ENCODE results near the gene NUP214.
"Not testable (repeated sequence)": the region's sequence is repeated elsewhere in the genome, so short reads cannot be mapped to it uniquely, and the experiment has no call there.

Gene NUP214

DNA sequence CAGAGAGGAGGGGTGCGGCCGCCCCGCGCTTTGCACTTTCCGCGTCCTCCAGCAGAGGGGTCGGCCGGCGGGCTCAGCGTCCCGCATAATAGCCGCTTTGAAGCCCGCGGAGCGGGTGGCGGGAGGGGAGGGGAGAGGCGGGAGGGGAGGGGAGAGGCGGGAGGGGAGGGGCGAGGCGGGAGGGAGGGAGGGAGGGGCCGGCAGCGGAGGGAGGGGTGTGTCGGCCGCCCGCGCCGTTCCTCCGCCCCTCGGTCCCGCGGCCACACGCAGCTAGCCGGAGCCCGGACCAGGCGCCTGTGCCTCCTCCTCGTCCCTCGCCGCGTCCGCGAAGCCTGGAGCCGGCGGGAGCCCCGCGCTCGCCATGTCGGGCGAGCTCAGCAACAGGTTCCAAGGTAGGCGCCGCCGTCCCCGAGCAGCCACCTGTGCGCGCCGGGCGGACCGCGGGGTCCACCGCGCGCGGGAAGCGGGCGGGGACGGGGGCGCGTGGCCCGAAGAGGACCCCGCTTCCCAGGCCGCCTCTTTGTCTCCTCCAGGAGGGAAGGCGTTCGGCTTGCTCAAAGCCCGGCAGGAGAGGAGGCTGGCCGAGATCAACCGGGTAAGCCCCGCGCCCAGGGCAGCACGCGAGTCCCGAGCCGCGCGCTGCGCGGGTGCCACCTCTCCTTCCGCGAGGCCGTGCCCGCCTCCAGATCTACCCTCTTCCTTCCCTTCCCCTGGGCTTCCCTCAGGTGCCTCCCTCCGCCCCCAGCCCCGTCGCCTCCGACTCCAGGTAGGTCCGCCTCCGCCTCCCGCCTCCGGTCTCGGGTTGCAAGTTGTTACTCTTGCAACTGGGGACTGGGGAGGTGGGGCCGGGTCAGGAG lies 28.9 kb upstream of the NUP214 start, which contains the start of gene AIF1L:
Gene AIF1L (plus strand): TSS at position 263 of the 857 bp plus-strand sequence. CDS start 99 bp downstream, at position 362.
- no peak for DNase-seq (ENCODE audit: low read depth in 2 of 2)

GRCh38 chr9:131097126-131097947 lies 28.0 kb upstream of the NUP214 start:
- no peak for DNase-seq (ENCODE audit: low read depth in 2 of 2)

- no peak for DNase-seq (ENCODE audit: low read depth in 2 of 2)
Measured at GRCh38 chr9:131097948-131098278, 27.5 kb upstream of the NUP214 start.

- no peak for DNase-seq (ENCODE audit: low read depth in 2 of 2)
Measured at GRCh38 chr9:131098391-131099101, 26.8 kb upstream of the NUP214 start.

DNA sequence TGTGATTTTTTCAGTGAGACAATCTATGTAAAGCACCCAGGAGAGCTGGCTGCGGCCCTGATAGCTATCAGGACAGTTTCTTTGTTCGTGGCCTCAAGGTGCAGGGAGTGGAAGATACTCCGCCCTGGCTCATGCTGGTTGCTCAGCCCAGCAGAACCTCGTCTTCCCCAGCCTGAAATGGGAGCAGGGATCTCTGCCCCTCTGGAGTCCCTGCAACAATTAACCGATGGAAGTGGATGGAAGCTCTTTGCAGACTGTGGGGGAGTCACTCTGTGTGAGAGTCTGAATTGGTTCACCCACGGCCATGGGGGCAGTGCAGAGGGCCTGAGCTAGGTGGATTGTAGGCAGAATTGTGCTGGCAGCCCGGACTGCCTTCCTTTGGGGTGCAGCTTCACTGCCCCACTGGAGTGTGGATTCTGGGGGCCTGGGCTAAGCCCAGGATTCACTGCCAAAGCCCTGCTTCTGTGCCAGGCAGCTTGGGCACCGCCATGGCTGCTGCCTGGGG lies 26.2 kb upstream of the NUP214 start:
- no peak for DNase-seq (ENCODE audit: low read depth in 2 of 2)

- not testable (repeated sequence) for DNase-seq (ENCODE audit: low read depth in 2 of 2)
Measured at GRCh38 chr9:131099845-131100244, 25.5 kb upstream of the NUP214 start.

DNA sequence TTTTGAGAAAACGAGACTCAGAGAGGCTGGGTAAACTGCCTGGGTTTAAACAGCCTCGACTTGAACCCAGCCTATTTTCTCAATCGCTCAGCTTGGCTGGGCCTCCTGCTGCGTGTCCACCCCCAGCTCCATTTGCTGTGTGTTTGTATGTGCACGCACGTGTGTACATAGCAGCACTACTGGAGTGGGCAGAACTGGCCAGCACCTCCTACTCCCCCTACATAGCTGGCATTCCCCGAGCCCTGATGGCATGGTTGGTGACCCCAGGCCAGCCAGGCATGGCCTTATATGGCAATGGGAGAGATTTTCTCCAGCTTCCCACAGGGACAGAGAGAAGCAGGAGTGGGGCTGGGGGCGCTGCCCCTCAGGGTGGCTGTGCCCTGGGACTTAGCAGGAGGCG lies 24.9 kb upstream of the NUP214 start:
- no peak for DNase-seq (ENCODE audit: low read depth in 2 of 2)

DNA sequence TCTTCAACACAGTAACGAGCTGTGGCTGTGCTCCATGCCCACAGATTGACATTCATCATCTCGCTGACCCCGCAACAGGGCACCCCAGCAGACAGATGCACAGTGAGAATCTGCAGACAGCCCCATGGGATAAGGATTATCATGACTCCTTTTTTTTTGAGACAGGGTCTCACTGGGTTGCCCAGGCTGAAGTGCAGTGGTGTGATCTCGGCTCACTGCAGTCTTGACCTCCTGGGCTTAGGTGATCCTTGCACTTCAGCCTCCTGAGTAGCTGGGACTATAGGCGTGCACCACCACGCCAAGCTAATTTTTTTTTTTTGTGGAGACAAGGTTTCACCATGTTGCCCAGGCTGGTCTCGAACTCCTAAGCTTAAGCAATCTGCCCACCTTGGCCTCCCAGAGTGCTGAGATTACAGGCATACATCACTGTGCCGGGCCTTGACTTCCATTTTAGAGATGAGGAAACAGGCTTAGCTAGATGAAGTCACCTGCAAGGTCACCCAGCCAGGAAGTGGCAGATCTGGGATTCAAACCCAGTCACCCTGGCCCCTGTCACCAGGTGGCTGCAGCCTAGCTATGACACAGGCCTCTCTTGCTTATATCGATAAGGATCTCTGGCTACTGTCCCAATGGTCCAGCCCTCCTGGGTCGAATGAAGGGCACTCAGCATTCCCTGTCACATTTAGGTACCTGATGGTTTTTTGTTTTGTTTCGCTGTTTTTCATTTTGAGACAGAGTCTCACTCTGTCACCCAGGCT lies 24.0 kb upstream of the NUP214 start:
- no peak for DNase-seq (ENCODE audit: low read depth in 2 of 2)

DNA sequence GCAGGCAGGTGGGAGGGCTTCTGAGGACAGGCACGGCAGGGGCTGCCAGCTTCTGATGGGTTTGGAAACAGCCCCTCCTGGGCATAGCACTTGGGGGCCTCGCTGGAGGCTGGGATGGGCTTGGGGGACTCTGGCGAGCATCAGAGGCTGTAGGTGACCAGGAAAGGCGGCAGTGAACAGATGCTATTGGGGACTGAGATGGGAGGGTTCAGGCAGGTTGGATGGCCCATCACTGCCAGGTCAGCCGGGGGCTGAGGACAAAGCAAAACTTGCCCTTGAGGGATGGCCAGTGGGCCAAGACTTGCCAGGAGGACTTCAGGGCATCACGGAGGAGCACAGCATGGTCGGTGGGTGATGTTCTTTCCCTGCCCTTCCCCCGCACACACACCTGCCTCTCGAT lies 22.4 kb upstream of the NUP214 start:
- DNase-seq (ENCODE audit: low read depth in 2 of 2) = no peak

DNA sequence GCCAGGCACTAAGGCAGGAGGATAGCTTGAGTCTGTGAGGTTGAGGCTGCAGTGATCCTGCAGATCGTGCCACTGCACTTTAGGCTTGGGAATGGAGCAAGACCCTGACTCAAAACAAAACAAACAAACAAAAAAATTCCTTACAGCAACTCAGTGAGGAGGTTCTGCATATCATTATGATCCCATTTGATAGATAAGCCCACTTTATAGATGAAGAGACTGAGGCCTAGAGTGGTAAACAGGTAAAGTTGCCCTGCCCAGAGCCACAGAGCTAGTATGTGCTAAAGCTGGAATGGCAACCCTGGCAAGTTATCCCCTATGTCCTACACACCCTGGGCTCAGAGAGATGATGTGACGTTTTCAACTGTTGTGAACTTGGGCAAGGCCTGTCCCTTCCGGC lies 21.9 kb upstream of the NUP214 start:
- no peak for DNase-seq (ENCODE audit: low read depth in 2 of 2)

DNA sequence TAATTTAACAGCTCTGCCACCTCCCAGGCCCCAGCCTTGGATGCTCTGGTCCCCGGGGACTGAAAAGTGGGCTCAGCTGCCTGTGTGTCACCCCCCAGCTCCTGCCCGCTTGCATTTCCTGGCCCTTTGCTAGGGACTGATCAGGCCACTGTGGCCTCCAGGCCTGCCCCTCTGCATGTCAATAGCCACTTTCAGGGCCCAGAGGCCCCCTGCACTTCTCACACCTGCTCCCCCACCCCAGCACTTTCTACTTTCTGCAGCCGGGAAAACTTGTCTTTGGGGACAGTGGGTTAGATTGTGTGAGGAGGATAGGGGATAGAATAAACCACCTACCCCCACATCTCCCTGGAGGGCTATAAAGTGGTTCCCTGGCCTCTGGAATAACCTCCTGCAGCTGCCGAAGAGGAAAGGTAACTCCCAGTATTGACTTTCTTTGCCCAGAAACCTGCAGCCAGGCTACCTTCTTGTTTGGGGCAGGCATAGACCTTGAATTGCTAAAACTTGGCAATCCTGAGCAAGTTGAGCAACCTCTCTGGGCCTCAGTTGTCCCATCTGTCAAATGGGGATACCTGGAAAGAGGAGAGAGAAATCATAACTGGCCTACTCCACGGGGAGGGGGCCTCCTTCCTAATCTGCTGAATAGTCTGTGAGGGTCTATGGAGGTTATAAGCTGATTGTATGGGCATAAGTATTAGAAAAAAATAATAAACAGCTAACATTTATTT lies 21.2 kb upstream of the NUP214 start:
- DNase-seq (ENCODE audit: low read depth in 2 of 2) = no peak

GRCh38 chr9:131105952-131106351 lies 19.4 kb upstream of the NUP214 start:
- DNase-seq (ENCODE audit: low read depth in 2 of 2) = no peak

GRCh38 chr9:131107760-131108159 lies 17.6 kb upstream of the NUP214 start:
- no peak for DNase-seq (ENCODE audit: low read depth in 2 of 2)

DNA sequence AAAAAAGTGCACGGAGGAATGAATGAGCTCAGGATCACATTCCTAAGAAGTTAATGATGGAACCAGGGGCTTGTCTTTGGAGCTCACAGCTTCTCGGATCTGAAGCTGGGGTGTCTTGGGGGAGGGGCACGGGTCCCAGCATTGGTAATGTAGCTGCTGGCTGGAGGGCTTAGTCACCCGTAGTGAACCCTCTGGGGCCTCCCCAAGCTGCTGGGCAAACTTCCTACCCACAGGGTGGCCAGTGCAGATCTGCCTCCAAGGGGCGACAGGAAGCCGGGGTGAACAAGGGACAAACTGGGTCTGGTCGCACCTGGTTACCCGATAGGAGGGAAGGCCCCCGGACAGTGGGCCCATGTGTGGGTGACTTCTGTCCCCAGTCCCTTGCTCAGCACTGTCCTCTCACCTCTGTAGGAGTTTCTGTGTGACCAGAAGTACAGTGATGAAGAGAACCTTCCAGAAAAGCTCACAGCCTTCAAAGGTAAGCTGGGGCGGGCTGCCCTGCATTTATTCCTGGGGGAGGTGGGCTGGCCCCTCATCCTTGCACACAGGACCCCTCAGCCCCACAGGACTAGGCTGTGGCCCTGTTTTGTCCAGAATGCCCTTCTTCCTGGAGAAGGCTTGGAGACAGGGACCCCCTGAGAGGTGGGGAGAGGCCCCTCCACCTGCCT lies 14.1 kb upstream of the NUP214 start:
- no peak for DNase-seq (ENCODE audit: low read depth in 2 of 2)

GRCh38 chr9:131111854-131112311 lies 13.5 kb upstream of the NUP214 start:
- no peak for DNase-seq (ENCODE audit: low read depth in 2 of 2)

- DNase-seq (ENCODE audit: low read depth in 2 of 2) = no peak
Measured at GRCh38 chr9:131112374-131113154, 12.8 kb upstream of the NUP214 start.

GRCh38 chr9:131113655-131114054 lies 11.7 kb upstream of the NUP214 start:
- DNase-seq (ENCODE audit: low read depth in 2 of 2) = no peak

DNA sequence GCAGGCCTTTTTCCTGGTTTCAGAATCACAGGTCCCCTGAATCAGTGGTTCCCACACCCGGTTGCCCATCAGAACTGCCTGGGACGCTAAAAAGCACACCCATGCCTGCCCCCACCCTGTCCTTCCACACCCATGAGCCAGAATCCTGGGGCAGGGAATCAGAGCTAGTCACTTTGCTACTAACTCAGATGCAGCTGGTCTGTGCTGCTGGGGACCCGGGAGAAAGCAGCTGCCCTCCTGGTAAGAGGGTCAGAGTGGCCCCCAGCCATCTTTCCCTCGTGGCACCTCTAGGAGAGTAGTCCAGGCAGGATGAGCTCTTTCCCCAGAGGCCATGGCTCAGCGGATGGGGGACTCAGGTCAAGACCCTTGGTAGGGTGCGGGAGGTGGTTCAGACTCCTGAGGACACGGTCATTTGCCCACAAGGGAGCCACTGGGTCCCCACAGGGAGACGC lies 11.3 kb upstream of the NUP214 start:
- no peak for DNase-seq (ENCODE audit: low read depth in 2 of 2)

- not testable (repeated sequence) for DNase-seq (ENCODE audit: low read depth in 2 of 2)
Measured at GRCh38 chr9:131115360-131115742, 10.0 kb upstream of the NUP214 start.
